DLD1 (cell line): ENCODE measurements around the gene GOT1.

Experiments
- in situ Hi-C: cut with HindIII; loops from 2 replicates; pipeline ENCODE4 v1.10.0; 2017; ENCODE audit warnings: low sequenced_read_pairs

GOT1 gene

GRCh38 chr10:99435986-99436638 is 5.7 kb upstream of the GOT1 start:
- in situ Hi-C loops, result loop anchor here (25.0 kb wide), 1 partner anchor 176 kb away; the partner anchor contains the start of gene SLC25A28

- in situ Hi-C loops, result loop anchor here (25.0 kb wide), 1 partner anchor 179 kb away; the partner anchor contains the start of gene SLC25A28
These were observed 3.1 kb upstream of the GOT1 start for GRCh38 chr10:99433378-99434020.

GRCh38 chr10:99432881-99433280 is 2.5 kb upstream of the GOT1 start:
- in situ Hi-C loops, result loop anchor here (25.0 kb wide), 1 partner anchor 179 kb away; the partner anchor contains the start of gene SLC25A28

GRCh38 chr10:99432047-99432446 is 1.6 kb upstream of the GOT1 start:
- in situ Hi-C loops, result loop anchor here (25.0 kb wide), 1 partner anchor 180 kb away; the partner anchor contains the start of gene SLC25A28

GRCh38 chr10:99431190-99431760 is 851 bp upstream of the GOT1 start:
- in situ Hi-C loops, result loop anchor here (25.0 kb wide), 1 partner anchor 181 kb away; the partner anchor contains the start of gene SLC25A28

- in situ Hi-C loops, result loop anchor here (25.0 kb wide), 1 partner anchor 182 kb away; the partner anchor contains the start of gene SLC25A28
These were observed 341 bp downstream of the GOT1 start for GRCh38 chr10:99430116-99430450.

GRCh38 chr10:99429517-99430095 is 818 bp downstream of the GOT1 start:
- in situ Hi-C loops, result loop anchor here (25.0 kb wide), 1 partner anchor 183 kb away; the partner anchor contains the start of gene SLC25A28

- in situ Hi-C loops, result loop anchor here (25.0 kb wide), 1 partner anchor 185 kb away; the partner anchor contains the start of gene SLC25A28
These were observed 2.7 kb downstream of the GOT1 start for GRCh38 chr10:99427566-99428190.

- in situ Hi-C loops, result loop anchor here (25.0 kb wide), 1 partner anchor 186 kb away; the partner anchor contains the start of gene SLC25A28
These were observed 3.7 kb downstream of the GOT1 start for GRCh38 chr10:99426689-99427088.

GRCh38 chr10:99425204-99425603 is 5.2 kb downstream of the GOT1 start:
- in situ Hi-C loops, result loop anchor here (25.0 kb wide), 1 partner anchor 187 kb away; the partner anchor contains the start of gene SLC25A28

GRCh38 chr10:99424656-99425055 is 5.8 kb downstream of the GOT1 start:
- in situ Hi-C loops, result loop anchor here (25.0 kb wide), 1 partner anchor 188 kb away; the partner anchor contains the start of gene SLC25A28

GRCh38 chr10:99422529-99423096 is 7.8 kb downstream of the GOT1 start:
- in situ Hi-C loops, result no loop called here

- in situ Hi-C loops, result no loop called here
These were observed 9.1 kb downstream of the GOT1 start for GRCh38 chr10:99421233-99421739.

- in situ Hi-C loops, result no loop called here
These were observed 10.7 kb downstream of the GOT1 start for GRCh38 chr10:99419688-99420087.

GRCh38 chr10:99418910-99419624 is 11.4 kb downstream of the GOT1 start:
- in situ Hi-C loops, result no loop called here

GRCh38 chr10:99412099-99412498 is 18.3 kb downstream of the GOT1 start:
- in situ Hi-C loops, result no loop called here

- in situ Hi-C loops, result no loop called here
These were observed 18.9 kb downstream of the GOT1 start for GRCh38 chr10:99411546-99411945.

- in situ Hi-C loops, result no loop called here
These were observed 19.5 kb downstream of the GOT1 start for GRCh38 chr10:99410876-99411275.

GRCh38 chr10:99410146-99410545 is 20.3 kb downstream of the GOT1 start:
- in situ Hi-C loops, result no loop called here
